GM20000 (cell line): ENCODE measurements around the gene GCNT4.

Experiments
- DNase-seq: peaks from one replicate; pipeline ENCODE4 v3.0.0; 2012; ENCODE audit warnings: low spot score
- CTCF ChIP-seq: IDR thresholded peaks from 2 replicates; pipeline ENCODE4 v1.5.1; 2012; ENCODE audit warnings: mild to moderate bottlenecking, control low read depth; ENCODE audit errors: extremely low read depth, missing control alignments

Gene GCNT4

DNA sequence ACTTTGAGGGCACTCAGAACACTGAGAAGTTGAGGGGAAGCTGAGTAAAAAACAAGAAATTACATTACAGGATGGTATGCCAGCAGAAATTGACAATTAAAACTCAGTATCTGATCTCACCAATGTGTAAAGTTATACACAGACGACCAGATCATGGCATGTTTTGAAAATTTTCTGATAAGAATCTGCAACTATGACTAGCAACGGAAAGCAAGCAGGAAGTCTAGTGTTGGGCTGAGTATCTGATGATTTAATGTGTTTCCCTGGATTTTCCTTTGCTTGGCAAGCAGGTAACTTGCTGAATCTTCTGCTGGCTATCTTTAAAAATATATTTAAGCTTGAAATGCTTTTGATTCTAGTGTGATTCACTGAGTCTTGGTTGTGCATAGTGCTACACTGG lies 5.2 kb upstream of the GCNT4 start:
- no peak for DNase-seq
- TF ChIP-seq CTCF: no peak

- DNase-seq: no peak
- no peak for TF ChIP-seq CTCF
These were observed 3.4 kb upstream of the GCNT4 start for GRCh38 chr5:75055727-75056144.

GRCh38 chr5:75054134-75054930 lies 2.0 kb upstream of the GCNT4 start:
- no peak for DNase-seq
- TF ChIP-seq CTCF: no peak

DNA sequence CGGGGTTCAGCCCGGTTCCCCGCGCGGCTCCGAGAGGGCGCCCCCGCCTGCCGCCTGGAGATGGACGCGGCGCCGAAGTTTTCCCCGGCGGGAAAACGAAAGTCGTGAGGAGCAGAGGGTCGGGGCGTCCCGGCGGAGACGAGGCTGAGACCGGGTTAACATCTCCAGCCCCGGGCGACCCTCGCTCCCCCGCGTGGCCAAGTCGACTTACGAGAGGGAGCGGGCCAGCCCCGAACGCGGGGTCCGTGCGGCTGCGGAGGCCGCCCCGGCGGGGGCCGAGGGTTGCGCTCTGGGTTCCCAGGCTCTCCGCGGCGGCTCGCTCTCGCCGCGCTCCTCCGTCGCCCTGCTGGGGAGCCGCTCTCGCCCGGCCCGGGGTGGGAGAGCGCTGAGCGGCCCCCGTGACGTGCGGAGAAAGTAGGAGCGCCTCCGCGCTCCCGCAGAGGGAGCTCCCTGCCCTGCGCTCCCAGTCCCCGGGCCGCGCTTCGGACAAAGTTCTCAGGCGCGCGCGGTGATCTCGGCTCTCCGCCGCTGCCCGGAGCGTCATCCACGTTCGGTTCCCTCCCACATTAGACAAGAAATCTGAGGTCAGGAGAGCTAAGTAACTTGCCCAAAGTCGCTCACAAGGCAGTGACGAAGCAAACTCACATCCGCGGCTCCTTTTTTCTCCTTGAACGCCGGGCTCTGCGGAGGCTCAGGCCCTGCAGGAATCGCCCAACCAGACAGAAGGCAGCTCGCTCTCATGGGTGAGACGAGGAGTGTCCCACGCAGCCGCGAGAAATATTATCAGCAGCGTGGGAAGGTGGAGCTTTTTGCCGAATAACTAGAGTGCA lies 1.2 kb upstream of the GCNT4 start:
- no peak for TF ChIP-seq CTCF
- peak; percentile 51 for DNase-seq

- TF ChIP-seq CTCF: no peak
- peak; percentile 52 for DNase-seq
These were observed 621 bp upstream of the GCNT4 start for GRCh38 chr5:75053054-75053303.

DNA sequence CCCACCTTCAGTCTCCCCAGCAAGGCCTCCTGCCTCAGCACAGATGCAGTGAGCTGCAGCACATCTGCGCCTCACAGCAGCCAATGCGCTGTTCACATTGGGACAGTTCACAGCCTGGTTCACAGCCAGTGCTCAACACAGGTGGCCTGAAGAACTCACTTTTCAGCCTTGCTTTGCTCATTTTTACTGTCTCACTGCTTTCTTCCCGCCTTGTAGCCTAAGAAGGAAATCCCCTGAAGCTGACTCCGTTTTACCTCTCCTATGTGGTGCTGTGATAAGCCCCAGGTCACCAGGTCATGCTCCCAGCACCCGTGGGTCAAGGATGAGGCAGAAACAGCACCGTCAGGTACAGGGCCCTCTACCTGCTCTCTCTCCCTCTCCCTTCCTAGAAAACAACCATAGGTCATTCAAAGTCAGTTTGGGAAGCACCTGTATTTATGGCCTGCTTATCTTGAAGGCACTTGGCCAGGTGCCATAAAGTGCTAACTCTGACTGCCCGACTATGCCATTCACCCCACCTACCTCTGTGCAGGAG lies 1.1 kb downstream of the GCNT4 start:
- no peak for DNase-seq

More for the DNA sequence above, 1.1 kb downstream of the GCNT4 start:
- no peak for TF ChIP-seq CTCF
